ENCODE results near the gene TRIO.

The TRIO gene

DNA sequence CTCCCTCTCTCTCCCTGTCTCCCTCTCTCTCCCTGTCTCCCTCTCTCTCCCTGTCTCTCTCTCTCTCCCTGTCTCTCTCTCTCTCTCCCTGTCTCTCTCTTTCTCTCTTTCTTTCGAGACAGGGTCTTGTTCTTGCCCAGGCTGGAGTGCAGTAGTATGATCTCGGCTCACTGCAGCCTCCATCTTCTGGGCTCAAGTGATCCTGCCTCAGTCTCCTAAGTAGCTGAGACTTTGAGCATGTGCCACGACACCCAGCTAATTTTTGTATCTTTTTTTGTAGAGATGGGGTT is 14.3 kb downstream of the TRIO start:
- Histone ChIP-seq H3K27me3 (no peaks in the 10 kb centered on the region), H3K27ac (no peak overlapping the region), H3K4me3 (ENCODE audit: low read depth in 1 of 2, low read length in 1 of 2) (no peak overlapping the region), H3K36me3 (no peaks in the 10 kb centered on the region), H3K9me3 (no peaks in the 10 kb centered on the region), H3K4me1 (ENCODE audit: control insufficient read depth in 1 of 2, insufficient read depth in 1 of 2, low read depth in 1 of 2, low read length in 1 of 2) (peaks cover 11 to 18% of the 10 kb centered on the region in 2 experiments)
- TF ChIP-seq, protein P1, sequence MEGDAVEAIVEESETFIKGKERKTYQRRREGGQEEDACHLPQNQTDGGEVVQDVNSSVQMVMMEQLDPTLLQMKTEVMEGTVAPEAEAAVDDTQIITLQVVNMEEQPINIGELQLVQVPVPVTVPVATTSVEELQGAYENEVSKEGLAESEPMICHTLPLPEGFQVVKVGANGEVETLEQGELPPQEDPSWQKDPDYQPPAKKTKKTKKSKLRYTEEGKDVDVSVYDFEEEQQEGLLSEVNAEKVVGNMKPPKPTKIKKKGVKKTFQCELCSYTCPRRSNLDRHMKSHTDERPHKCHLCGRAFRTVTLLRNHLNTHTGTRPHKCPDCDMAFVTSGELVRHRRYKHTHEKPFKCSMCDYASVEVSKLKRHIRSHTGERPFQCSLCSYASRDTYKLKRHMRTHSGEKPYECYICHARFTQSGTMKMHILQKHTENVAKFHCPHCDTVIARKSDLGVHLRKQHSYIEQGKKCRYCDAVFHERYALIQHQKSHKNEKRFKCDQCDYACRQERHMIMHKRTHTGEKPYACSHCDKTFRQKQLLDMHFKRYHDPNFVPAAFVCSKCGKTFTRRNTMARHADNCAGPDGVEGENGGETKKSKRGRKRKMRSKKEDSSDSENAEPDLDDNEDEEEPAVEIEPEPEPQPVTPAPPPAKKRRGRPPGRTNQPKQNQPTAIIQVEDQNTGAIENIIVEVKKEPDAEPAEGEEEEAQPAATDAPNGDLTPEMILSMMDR (IDR thresholded peaks at IDR 0.05): no peak

DNA sequence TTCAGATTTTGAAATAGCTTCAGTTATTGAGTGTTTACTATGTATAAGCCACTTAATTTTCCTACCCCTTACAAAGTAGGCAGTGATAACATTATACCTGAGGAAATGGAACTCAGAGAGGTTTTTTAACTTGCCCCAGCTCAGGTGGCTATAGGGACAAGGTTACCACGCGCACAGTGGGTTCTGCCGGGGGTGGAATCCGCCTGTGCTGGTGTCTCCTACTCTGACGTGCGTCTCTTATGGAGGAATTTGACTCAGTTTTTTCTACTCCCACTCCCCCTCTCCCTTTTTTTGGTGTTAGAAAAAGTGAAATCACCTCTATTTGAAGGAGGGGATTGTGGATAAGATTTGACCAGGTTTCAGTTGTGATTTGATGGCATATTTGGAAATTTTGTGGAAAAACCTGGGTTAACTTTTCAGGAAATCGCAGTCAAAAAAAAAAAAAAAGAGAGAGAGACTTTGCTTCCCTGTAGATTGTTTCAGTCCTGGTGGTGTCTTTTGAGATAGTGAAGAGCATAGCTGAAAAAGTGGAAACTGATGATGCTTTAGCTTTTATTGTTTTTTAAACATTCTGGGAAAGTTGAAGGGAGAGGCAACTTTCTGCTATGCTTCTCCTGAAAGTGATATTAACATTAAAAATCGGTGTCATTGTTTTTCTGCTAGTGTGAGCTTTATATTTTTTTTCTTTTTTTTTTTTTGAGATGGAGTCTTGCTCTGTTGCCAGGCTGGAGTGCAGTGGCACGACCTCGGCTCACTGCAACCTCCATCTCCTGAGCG is 15.9 kb downstream of the TRIO start:
- Histone ChIP-seq H3K9me3 (no peaks in the 10 kb centered on the region), H3K4me3 (ENCODE audit: low read depth in 1 of 2, low read length in 1 of 2) (no peak overlapping the region), H3K4me1 (ENCODE audit: control insufficient read depth in 1 of 2, insufficient read depth in 1 of 2, low read depth in 1 of 2, low read length in 1 of 2) (peaks cover 10 to 12% of the 10 kb centered on the region in 2 experiments), H3K27me3 (no peaks in the 10 kb centered on the region), H3K27ac (no peak overlapping the region), H3K36me3 (no peaks in the 10 kb centered on the region)
- TF ChIP-seq, protein P1 (IDR thresholded peaks at IDR 0.05): no peak

DNA sequence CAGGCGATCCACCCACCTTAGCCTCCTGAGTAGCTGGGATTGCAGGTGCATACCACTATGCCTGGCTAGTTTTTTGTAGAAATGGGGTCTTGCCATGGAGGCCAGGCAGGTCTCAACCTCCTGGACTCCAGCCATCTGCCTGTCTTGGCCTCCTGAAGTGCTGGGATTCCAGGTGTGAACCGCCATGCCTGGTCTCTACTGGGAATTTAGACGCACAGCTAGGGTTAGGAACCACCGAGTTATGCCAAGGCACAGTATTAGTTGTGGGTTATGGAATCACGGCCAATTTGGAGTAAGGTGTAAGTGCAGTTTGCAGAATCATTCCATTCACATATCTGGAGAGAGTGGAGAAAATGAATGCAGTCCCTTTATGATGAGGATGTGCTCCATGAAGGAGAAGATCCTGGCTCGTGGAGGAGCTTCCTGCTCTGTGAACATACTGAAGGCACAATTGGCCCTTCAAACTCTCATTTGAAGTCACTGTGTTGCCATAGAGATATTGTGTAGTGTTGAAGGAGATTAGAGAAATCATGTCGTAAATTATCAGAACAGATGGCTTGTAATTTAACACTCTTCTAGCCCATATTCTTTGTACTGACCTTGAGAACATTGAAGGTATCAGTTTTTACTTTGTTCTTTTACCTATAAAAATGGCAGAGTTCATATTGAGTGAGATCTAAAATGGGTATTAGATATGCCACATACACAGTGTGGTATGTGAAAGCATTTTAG is 18.8 kb downstream of the TRIO start:
- Histone ChIP-seq H3K27ac (no peak overlapping the region), H3K4me1 (ENCODE audit: control insufficient read depth in 1 of 2, insufficient read depth in 1 of 2, low read depth in 1 of 2, low read length in 1 of 2) (no peaks in the 10 kb centered on the region), H3K27me3 (no peaks in the 10 kb centered on the region), H3K9me3 (no peaks in the 10 kb centered on the region), H3K4me3 (ENCODE audit: low read depth in 1 of 2, low read length in 1 of 2) (no peak overlapping the region), H3K36me3 (no peaks in the 10 kb centered on the region)
- TF ChIP-seq, protein P1 (IDR thresholded peaks at IDR 0.05): no peak

DNA sequence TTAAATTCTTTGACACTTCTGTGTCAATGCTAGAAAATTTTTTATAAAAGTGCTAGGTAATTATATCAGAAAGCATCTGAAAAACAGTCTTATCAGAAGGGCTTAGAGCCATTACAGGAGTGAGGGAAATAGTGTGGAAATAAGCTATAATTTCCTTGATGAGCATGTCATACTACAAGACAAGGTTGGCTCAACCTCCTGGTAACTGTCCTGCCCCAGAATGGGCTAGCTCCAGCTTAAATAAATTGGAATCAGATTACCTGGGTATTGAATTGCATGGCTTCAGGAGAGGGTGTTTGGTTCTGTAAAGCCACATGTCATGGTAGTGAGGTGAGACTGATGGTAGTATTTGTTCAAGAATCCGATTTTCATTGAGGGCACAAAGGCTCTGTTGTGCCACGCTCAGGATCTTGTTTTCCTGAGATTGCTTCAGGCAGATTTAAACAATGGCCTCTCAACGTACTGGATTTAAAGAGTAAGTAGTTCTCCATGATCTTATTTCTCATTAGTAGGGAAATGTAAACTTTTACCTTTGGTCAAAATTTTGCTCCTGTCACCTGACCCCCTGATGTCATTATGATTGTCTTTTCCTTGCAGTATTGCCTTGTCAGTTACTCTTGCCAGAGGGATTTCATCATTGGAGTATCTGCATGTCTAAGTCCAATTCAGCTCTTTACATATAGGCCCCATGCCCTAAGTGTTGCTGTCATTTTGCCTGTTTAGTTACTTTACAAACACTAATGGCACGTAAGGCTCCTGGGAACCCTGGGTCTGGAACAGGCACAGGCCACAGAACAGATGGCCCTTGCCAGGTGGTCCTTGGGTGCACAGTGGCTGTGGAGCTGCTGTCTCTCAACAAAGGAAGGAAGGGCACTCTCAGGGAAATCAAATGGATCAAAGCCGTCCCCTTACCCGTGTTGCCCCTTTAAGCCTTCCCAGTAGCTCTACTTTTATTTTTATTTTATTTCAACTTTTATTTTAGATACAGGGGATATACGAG is 21.3 kb downstream of the TRIO start:
- Histone ChIP-seq H3K9me3 (no peaks in the 10 kb centered on the region), H3K36me3 (no peaks in the 10 kb centered on the region), H3K27me3 (no peaks in the 10 kb centered on the region), H3K4me1 (ENCODE audit: control insufficient read depth in 1 of 2, insufficient read depth in 1 of 2, low read depth in 1 of 2, low read length in 1 of 2) (peaks cover 0 to 7% of the 10 kb centered on the region in 2 experiments), H3K27ac (no peak overlapping the region), H3K4me3 (ENCODE audit: low read depth in 1 of 2, low read length in 1 of 2) (no peak overlapping the region)
- TF ChIP-seq, protein P1 (IDR thresholded peaks at IDR 0.05): no peak

DNA sequence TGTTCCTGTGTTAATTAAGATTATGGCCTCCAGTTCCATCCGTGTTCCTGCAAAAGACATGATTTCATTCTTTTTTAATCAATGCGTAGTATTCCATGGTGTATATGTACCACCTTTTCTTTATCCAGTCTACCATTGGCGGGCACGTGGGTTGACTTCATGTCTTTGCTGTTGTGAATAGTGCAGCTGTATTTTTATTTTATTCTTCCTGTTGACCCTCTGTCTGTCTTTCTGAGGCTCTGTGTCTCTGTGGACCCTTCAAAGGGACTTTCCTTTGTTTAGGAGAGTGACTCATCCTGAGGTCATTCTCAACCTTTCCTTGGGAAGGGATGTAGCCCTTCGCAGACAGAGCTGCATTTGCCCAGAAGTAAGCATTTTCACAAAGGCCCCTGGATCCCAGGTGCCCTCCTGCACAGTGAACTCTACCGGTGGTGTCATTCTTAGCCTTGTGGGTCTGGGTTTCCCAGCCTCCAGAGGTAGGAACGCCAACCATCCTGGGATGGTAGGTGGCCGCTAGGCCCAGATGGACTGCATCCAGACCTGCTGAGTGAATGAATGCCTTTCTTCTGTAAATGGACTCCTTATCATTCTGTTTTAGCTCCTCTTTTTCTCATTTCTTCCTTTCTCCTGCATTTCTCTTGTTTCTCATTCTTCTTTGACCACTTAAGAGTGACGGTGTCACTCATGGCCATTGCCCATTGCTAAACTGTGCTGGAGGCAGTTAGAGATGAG is 22.4 kb downstream of the TRIO start:
- Histone ChIP-seq H3K27ac (no peak overlapping the region), H3K36me3 (no peaks in the 10 kb centered on the region), H3K4me3 (ENCODE audit: low read depth in 1 of 2, low read length in 1 of 2) (no peak overlapping the region), H3K4me1 (ENCODE audit: control insufficient read depth in 1 of 2, insufficient read depth in 1 of 2, low read depth in 1 of 2, low read length in 1 of 2) (peaks cover 0 to 7% of the 10 kb centered on the region in 2 experiments), H3K9me3 (no peaks in the 10 kb centered on the region), H3K27me3 (no peaks in the 10 kb centered on the region)
- TF ChIP-seq, protein P1 (IDR thresholded peaks at IDR 0.05): no peak

Data from neutrophil (primary cell).